ENCODE measurements around the gene PPFIBP1.
"Not testable (repeated sequence)": the region's sequence is repeated elsewhere in the genome, so short reads cannot be mapped to it uniquely, and the experiment has no call there.

The PPFIBP1 gene

DNA sequence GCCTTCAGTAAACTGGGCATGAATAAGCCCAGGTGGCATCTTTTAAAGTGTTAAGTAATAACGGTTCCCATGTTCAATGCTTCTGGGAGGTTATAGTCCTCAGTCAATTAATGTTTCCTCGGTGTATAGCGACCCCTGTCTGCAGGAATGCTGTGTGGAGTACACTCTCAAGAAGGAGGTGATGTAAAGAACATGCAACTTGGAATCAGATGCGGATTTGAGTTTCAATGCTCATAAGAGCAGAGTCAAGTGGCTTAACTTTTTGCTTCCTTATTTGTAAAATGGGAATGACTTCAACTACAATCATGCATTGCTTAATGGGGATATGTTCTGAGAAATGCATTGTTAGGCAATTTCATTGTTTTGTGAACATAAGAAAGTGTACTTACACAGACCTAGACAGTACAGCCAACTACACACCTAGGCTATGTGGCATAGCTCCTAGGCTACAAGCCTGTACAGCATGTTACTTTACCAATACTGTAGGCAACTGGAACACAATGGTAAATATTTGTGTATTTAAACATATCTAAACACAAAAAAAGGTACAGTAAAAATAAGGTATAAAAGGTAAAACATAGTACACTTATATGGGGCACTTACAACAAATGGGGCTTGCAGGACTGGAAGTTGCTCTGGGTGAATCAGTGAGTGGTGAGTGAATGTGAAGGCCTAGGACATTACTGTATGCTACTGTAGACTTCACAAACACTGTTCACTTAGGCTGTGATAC is 179.9 kb downstream of the PPFIBP1 start:
- peak in 1 of 2 donors; percentile 57 for DNase-seq (ENCODE audit: low read depth in 1 of 2, low spot score in 1 of 2)

DNA sequence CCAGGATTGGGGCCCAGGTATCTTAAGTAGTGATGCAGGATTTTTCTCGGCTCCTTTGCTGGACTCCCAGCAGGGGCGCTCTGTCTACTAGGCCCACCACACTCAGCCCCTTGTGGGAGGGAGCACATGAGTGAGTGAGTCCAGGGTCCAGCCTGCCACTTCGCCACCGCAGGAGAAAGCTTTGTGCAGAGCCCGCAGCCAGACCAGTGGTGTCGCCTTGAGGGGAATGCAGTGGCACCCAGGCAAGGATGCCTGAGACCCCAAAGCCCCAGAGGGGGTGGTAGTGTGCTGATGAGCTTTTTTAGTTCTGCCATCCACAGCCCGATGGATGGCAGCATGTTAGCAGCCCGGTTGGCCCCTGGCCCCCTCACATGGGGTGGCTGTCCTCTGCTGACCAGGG is 181.3 kb downstream of the PPFIBP1 start:
- no peak for DNase-seq (ENCODE audit: low read depth in 1 of 2, low spot score in 1 of 2)

DNA sequence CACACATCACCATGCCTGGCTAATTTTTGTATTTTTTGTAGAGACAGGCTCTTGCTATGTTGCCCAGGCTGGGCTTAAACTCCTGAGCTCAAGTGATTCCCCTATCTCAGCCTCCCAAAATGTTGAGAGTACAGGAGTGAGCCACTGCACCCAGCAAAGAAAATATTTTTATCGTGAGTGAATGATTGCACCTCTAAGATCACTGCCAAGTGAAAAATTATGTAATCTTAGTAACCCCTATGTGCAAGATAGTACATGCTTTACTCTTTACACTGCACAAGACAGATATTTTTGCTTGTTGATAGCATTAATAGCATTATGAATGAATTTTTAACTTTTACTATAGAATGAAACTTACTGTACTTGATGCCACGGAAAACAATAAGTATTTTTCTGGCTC is 183.2 kb downstream of the PPFIBP1 start:
- DNase-seq (ENCODE audit: low read depth in 1 of 2, low spot score in 1 of 2), result no peak

DNA sequence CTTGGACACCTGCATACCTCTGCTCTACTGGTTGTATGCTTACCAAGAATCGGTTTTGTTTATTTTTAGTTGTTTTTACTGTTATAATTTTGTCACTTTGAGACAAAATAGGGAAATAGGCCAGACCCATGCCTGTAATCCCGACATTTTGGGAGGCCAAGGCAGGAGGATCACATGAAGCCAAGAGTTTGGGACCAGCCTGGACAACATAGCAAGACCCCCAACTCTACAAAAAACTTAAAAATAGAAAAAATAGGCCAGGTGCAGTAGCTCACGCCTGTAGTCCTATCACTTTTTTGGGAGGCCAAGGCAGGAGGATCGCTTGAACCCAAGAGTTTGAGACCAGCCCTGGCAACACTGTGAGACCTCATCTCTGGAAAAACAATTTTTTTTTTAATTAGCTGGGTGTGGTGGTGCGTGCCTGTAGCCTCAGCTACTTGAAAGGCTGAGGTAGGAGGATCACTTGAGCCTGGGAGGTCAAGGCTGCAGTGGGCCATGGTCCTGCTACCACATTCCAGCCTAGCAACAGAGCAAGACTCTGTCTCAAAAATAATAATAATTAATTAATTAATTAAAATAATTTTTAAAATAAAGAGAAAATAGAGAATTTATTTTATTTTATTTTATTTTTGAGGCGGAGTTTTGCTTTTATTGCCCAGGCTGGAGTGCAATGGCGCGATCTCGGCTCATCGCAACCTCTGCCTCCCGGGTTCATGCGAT is 185.4 kb downstream of the PPFIBP1 start:
- no peak for DNase-seq (ENCODE audit: low read depth in 1 of 2, low spot score in 1 of 2)

DNA sequence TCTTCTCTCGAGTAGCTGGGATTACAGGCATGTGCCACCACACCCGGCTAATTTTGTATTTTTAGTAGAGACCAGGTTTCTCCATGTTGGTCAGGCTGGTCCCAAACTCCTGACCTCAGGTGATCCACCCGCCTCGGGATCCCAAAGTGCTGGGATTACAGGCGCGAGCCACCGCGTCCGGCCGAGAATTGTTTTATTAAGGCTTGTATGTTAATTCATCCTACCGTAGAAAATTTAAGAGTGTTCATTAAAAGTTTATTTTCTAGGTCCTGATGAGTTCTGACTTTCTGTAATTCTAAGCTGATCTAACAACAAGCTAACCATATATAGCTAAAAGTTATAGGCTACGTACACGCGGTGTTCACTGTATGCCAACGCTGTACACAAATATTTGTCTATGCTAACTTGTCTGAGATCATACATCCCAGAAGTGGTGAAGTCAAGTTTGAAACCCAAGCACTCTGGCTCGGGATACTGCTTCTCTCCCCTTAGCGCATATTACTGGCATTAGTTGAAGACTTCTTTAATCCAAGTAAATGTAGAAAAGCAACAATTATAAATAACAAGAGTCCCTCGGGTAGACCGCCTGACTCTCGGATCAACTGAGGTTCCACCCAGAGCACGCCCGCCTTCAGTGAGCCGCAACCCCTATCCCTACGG is 186.1 kb downstream of the PPFIBP1 start:
- DNase-seq (ENCODE audit: low read depth in 1 of 2, low spot score in 1 of 2), result peak in 1 of 2 donors; percentile 1

DNA sequence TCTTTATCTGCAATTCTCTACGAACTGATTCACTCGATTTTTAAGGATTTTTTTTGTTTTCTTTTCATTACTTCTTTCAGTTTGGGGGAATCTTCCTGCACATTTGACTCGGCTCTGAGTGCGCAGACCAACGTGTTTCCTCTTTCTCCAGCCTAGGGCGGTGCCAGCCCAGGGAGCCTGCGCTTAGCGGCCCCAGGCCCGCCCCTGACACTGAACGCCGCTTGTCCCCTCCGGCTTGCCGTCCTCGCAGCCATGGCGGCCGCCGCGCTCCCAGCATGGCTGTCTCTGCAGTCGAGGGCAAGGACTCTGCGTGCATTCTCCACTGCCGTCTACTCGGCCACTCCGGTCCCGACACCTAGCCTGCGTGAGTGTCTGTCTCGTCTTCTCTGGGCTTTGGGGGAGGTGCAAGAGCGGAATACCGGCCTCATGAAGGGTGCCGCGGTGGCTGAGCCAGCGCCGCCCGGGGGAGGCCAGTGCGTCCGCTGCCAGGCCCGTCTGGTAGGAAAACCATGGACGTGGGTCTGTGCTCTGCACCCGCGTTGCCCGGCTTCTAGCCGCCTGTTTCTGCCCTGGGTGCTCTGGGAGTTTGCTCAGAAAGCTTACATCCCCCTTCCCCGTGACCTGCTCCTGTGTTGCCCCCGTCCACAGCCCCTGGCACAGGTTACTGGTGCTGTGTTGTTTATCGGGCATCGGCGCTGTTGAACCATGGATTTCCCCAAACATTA is 186.7 kb downstream of the PPFIBP1 start, which contains the start of gene MRPS35:
TSS of gene MRPS35 (plus strand) at position 241 of the 725 bp plus-strand sequence. CDS start at position 253, 12 bp downstream.
- DNase-seq (ENCODE audit: low read depth in 1 of 2, low spot score in 1 of 2), result peak; percentile 80 to 88

DNA sequence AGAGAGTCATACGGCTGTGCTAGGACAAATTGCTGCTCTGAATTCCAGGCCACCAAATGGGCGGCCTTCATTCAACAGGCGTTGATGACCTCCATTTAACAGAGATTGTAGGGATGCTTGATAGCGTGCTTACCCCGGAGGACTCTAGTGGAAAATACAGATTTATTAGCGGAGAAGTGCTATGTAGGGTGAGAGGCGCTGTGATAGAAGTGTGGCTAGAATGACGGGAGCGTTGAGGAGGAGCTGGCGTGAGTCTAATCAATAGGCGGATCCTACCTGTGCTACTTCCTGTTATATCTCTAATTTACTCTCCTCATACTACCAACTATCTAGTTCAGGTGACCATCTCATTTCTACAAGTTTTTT is 187.3 kb downstream of the PPFIBP1 start:
- DNase-seq (ENCODE audit: low read depth in 1 of 2, low spot score in 1 of 2), result peak in 1 of 2 donors; percentile 5

DNA sequence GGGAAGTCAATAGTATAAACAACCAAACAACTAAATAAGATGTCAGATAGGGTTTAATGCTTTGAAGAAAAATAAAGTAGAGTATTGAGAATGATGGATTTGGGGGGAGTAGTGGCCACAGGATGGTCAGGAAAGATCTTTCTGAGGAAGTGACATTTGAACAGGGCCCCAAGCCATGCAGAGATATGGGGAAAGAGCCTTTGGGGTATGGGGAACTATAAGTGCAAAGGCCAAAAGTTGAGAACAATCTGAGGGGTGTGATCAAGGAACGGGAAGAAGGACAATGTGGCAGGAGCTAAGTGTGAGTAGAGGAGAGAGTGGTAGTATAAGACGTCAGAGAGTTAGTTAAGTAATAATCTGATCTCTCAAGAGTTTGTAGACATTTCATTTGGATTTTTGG is 188.0 kb downstream of the PPFIBP1 start:
- no peak for DNase-seq (ENCODE audit: low read depth in 1 of 2, low spot score in 1 of 2)

DNA sequence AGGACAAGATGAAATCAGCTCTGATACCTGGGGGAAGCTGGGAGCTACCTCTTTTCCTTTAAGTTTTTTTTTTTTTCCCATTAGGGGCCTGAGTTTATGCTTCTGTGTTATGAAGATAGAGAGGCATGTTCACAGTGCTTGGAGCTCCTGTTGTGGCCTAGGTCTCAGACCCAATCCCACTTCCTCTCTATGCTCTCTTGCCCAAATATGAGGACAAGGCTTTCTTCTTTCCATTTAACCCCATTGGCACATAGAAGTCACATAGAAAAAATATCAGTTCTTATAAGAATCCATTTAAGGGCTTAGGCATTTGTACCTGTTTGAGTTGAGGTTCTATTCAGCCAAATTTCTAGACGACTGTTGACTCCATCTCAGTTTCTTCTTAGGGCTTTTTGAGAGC is 199.2 kb downstream of the PPFIBP1 start:
- DNase-seq (ENCODE audit: low read depth in 1 of 2, low spot score in 1 of 2), result no peak

DNA sequence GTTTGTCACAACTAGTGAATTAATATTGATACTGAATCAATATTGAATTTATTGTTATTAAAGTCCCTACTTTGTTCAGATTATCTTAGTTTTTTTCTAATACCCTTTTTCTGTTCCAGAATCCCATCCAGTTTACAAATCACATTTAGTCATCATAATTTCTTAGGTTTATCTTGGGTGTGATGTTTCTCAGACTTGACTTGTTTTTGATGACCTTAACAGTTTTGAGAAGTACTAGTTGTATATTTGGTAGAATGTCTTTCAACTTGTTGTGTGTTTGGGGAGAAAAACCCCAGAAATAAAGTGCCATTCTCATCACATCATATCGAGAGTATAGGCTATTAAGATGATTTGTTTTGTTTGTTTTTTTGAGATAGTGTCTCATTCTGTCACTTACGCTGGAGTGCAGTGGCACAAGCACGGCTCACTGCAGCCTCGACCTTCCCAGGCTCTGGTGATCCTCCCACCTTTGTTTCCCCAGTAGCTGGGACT is 206.1 kb downstream of the PPFIBP1 start:
- DNase-seq (ENCODE audit: low read depth in 1 of 2, low spot score in 1 of 2), result no peak

DNA sequence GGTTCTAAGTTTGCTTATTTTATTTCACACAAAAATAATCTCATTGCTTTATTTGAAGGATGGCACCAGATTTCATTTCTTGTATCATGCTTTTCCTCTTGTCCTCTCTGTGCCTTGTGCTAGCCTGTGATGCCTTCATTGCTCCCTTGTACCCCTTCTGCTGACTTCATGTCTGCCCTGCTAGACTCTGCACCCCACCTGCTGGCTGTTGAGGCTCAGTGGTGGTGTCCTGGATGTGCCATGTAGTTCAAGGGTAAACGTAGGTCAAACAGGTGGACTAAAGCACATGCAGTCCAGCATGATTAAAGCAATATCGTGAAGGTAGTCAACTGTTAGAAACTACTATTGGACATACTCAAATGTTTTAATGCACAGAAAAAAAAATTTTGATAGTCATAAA is 208.3 kb downstream of the PPFIBP1 start:
- no peak for DNase-seq (ENCODE audit: low read depth in 1 of 2, low spot score in 1 of 2)

DNA sequence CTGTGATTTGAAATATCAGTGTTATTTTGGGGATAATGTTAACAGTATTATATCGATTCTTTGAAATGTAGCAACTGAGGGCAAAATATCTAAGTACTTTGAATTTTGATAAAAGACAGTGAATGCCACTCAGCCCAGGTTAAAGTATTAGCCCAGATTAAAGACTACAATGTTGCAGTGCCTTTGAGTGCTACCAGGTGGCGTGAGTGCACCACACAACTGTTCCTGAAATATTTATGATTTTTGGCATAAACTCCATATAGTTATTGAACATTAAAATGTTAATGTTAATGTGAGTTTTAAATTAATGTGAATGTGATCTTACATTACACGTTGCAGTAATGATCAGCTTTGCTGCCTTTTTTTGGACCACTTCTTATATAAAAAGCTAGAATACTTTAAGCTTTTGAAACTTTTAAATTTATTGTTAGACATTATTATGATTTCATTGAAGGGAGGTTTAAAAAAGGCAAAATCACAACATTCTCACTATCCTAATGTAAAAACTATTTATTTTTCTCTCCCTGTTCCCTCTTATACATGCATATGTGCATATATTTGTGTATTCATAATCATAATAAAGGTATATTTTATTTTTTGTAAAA is 209.1 kb downstream of the PPFIBP1 start:
- peak in 1 of 2 donors; percentile 19 for DNase-seq (ENCODE audit: low read depth in 1 of 2, low spot score in 1 of 2)

DNA sequence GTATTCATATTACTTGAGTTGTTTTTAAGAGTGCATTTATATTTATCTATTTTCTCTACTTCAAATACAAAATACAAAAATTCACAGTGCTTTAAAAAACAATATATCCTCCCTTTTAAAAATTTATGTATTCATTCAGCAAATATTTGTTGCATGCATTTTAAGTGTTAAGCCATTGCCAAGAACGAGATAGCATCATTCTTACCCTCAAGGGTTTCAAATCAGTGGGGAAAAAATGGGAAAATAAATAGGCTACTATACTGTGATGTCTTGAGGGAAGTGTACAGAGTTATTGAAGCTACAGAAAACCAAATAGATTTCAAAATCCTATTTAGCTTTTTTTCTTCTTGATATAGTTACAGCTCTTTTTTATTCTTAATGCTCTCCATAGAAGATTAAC is 209.8 kb downstream of the PPFIBP1 start:
- no peak for DNase-seq (ENCODE audit: low read depth in 1 of 2, low spot score in 1 of 2)

DNA sequence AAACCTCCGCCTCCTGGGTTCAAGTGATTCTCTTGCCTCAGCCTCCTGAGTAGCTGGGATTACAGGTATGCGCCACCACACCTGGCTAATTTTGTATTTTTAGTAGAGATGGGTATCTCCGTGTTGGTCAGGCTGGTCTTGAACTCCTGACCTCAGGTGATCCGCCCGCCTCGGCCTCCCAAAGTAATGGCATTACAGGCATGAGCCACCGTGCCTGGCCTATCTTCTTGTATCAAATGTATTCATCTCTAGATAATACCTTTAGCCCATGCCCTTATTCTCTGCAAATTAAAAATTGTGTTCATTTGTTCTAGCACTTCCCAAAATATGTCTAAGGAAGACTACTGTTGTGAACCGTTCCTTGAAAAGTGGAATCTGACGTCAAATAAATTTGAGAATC is 210.3 kb downstream of the PPFIBP1 start:
- DNase-seq (ENCODE audit: low read depth in 1 of 2, low spot score in 1 of 2), result not testable (repeated sequence)

DNA sequence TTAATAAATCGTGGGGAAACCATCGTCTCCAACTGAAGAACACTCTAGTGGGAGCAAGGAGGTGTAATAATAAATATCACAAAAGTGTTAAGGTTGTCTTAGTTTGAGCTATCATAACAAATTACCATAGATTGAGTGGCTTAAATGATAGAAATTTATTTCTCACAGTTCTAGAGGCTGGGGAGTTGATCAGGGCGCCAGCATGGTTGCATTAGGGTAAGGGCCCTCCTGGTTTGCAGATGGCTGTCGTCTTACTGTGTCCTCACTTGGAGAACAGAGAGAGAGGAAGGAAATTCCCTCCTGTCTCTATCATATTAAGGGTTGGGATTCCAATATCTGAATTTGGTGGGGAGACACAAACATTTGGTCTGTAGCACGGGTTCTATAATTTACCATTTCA is 219.6 kb downstream of the PPFIBP1 start:
- DNase-seq (ENCODE audit: low read depth in 1 of 2, low spot score in 1 of 2), result no peak
